IMR-90 (cell line): Measurements from ENCODE around the gene FAM234B. TPM values are rescaled to one million over a fixed set of nuclear protein-coding genes. Genes with fewer than 3 reads are reported as not detected.

Experiments used
- ATAC-seq: fragments of 200-7000 bp; cut with Tn5 transposase; 2 replicates; pipeline ENCODE4 v1.9.1; 2020; ENCODE audit warnings: low read depth, mild to moderate bottlenecking, moderate library complexity
- BruUV-seq: library from RNA; stranded (reverse); fragments of 400-500 nt; replicated peaks from 2 replicates; lab custom pipeline; 2021; lab: Mats Ljungman, UMichigan
- CTCF ChIA-PET: fragments of 300-600 bp; formaldehyde crosslinking; extraction: SDS; loops from one replicate; lab custom pipeline; 2021; ENCODE audit warnings: antibody characterized with exemption; lab: Yijun Ruan, JAX
- POLR2A ChIA-PET: fragments of 300-600 bp; sonication (Branson Sonifier 250); formaldehyde crosslinking; loops from one replicate; lab custom pipeline; 2022; ENCODE audit warnings: antibody characterized with exemption; ENCODE audit not compliant: unreplicated experiment; lab: Charles Lee
- DNase-seq: peaks from one replicate; pipeline ENCODE4 v3.0.0; 2013
- H2AFZ ChIP-seq: replicated peaks from 2 replicates; pipeline ENCODE3; 2013; ENCODE audit warnings: low read length, mild to moderate bottlenecking; ENCODE audit not compliant: poor library complexity
- H2AK5ac ChIP-seq: 2 replicates; pipeline ENCODE4 v1.6.1; 2013; ENCODE audit warnings: low read depth, low read length, inconsistent platforms
- H2AK9ac ChIP-seq: replicated peaks from 2 replicates; pipeline ENCODE3; 2013; ENCODE audit warnings: mild to moderate bottlenecking, low read depth, low read length, moderate library complexity; ENCODE audit not compliant: poor library complexity
- H2BK120ac ChIP-seq: 2 replicates; pipeline ENCODE4 v1.6.1; 2013; ENCODE audit warnings: low read depth, low read length, inconsistent platforms
- H2BK15ac ChIP-seq: 3 replicates; pipeline ENCODE4 v1.6.1; 2013; ENCODE audit warnings: low read depth, low read length, inconsistent platforms
- H2BK20ac ChIP-seq: 2 replicates; pipeline ENCODE4 v1.6.1; 2013; ENCODE audit warnings: low read depth, mild to moderate bottlenecking, inconsistent platforms, low read length, moderate library complexity
- H2BK5ac ChIP-seq: 2 replicates; pipeline ENCODE4 v1.6.1; 2013; ENCODE audit warnings: mild to moderate bottlenecking, low read depth, low read length, inconsistent platforms; ENCODE audit not compliant: poor library complexity, severe bottlenecking
- H3K14ac ChIP-seq: replicated peaks from 2 replicates; pipeline ENCODE4 v1.6.1; 2013; ENCODE audit warnings: low read depth, low read length, inconsistent platforms
- H3K18ac ChIP-seq: 2 replicates; pipeline ENCODE4 v1.6.1; 2013; ENCODE audit warnings: low read depth, low read length, control low read depth
- H3K23ac ChIP-seq: 2 replicates; pipeline ENCODE4 v1.6.1; 2013; ENCODE audit warnings: low read depth, low read length, inconsistent platforms
- H3K27ac ChIP-seq: 2 replicates; pipeline ENCODE4 v1.5.1; 2013; ENCODE audit warnings: mild to moderate bottlenecking, control low read depth, low read length; ENCODE audit not compliant: insufficient read depth
- H3K27me3 ChIP-seq: 2 replicates; pipeline ENCODE4 v1.6.1; 2013; ENCODE audit warnings: low read length; ENCODE audit not compliant: control insufficient read depth, insufficient read depth
- H3K36me3 ChIP-seq: 2 replicates; pipeline ENCODE4 v1.6.1; 2013; ENCODE audit warnings: low read length, mixed read lengths; ENCODE audit not compliant: control insufficient read depth, insufficient read depth
- H3K4ac ChIP-seq: 2 replicates; pipeline ENCODE4 v1.6.1; 2013; ENCODE audit warnings: low read depth, low read length, inconsistent platforms
- H3K4me1 ChIP-seq: 2 replicates; pipeline ENCODE4 v1.6.1; 2013; ENCODE audit warnings: low read length, mixed read lengths; ENCODE audit not compliant: control insufficient read depth, insufficient read depth
- H3K4me2 ChIP-seq: 2 replicates; pipeline ENCODE4 v1.6.1; 2013; ENCODE audit warnings: low read depth, mild to moderate bottlenecking, control low read depth, low read length, moderate library complexity
- H3K4me3 ChIP-seq: 2 replicates; pipeline ENCODE4 v1.5.1; 2013; ENCODE audit warnings: low read depth, mild to moderate bottlenecking, control low read depth, low read length, moderate library complexity; ENCODE audit not compliant: insufficient read depth
- H3K56ac ChIP-seq: 2 replicates; pipeline ENCODE4 v1.6.1; 2013; ENCODE audit warnings: low read length, inconsistent platforms; ENCODE audit not compliant: insufficient read depth; ENCODE audit errors: extremely low read depth
- H3K79me1 ChIP-seq, 2 experiments: 2 replicates each; pipeline ENCODE4 v1.6.1; 2013; ENCODE audit warnings: low read length in 2 of 2, inconsistent platforms in 1 of 2, low read depth in 1 of 2
- H3K9ac ChIP-seq: 2 replicates; pipeline ENCODE4 v1.6.1; 2013; ENCODE audit warnings: low read depth, low read length, control low read depth
- H3K9me1 ChIP-seq: 2 replicates; pipeline ENCODE4 v1.6.1; 2013; ENCODE audit warnings: low read length, inconsistent platforms; ENCODE audit not compliant: insufficient read depth
- H3K9me3 ChIP-seq: 2 replicates; pipeline ENCODE4 v1.6.1; 2013; ENCODE audit warnings: low read length; ENCODE audit not compliant: control insufficient read depth, insufficient read depth
- H4K20me1 ChIP-seq: 2 replicates; pipeline ENCODE4 v1.6.1; 2013; ENCODE audit warnings: low read length, inconsistent platforms; ENCODE audit not compliant: insufficient read depth
- H4K5ac ChIP-seq: 2 replicates; pipeline ENCODE4 v1.6.1; 2013; ENCODE audit warnings: mild to moderate bottlenecking, low read depth, low read length, control low read depth
- H4K8ac ChIP-seq, 2 experiments: 2 replicates each; pipeline ENCODE4 v1.6.1; 2013; ENCODE audit warnings: low read depth in 2 of 2, low read length in 2 of 2, control low read depth in 1 of 2, inconsistent platforms in 1 of 2
- H4K91ac ChIP-seq: 2 replicates; pipeline ENCODE4 v1.6.1; 2013; ENCODE audit warnings: low read depth, low read length, inconsistent platforms; ENCODE audit not compliant: insufficient read depth
- BHLHE40 ChIP-seq: fragments of 150-350 bp; IDR thresholded peaks from 2 replicates; pipeline ENCODE4 v1.6.1; 2016; ENCODE audit warnings: mild to moderate bottlenecking, low read depth, low read length
- CEBPB ChIP-seq: IDR thresholded peaks from 2 replicates; pipeline ENCODE4 v1.6.1; 2012; ENCODE audit warnings: low read depth, low read length, improper control_type of control experiment
- CHD1 ChIP-seq: IDR thresholded peaks from 2 replicates; pipeline ENCODE4 v1.6.1; 2012; ENCODE audit warnings: low read depth, low read length, improper control_type of control experiment
- ELK1 ChIP-seq: fragments of 150-350 bp; IDR thresholded peaks from 2 replicates; pipeline ENCODE4 v1.6.1; 2016; ENCODE audit warnings: low read depth, mild to moderate bottlenecking, low read length, moderate library complexity, borderline replicate concordance
- FOS ChIP-seq: fragments of 150-350 bp; IDR thresholded peaks from 2 replicates; pipeline ENCODE4 v1.6.1; 2016; ENCODE audit warnings: low read depth, low read length
- MAFK ChIP-seq: IDR thresholded peaks from 2 replicates; pipeline ENCODE4 v1.6.1; 2012; ENCODE audit warnings: low read depth, low read length, improper control_type of control experiment
- MAZ ChIP-seq: IDR thresholded peaks from 2 replicates; pipeline ENCODE4 v1.6.1; 2012; ENCODE audit warnings: low read depth, mild to moderate bottlenecking, low read length, improper control_type of control experiment, moderate library complexity, borderline replicate concordance
- MXI1 ChIP-seq: IDR thresholded peaks from 2 replicates; pipeline ENCODE4 v1.6.1; 2012; ENCODE audit warnings: low read depth, mild to moderate bottlenecking, low read length, moderate library complexity, borderline replicate concordance
- NFE2L2 ChIP-seq: fragments of 150-350 bp; IDR thresholded peaks from 2 replicates; pipeline ENCODE4 v1.6.1; 2016; ENCODE audit warnings: low read depth, mild to moderate bottlenecking, low read length
- POLR2A ChIP-seq: IDR thresholded peaks from 2 replicates; pipeline ENCODE4 v1.6.1; 2012; ENCODE audit warnings: mild to moderate bottlenecking, low read depth, low read length
- RAD21 ChIP-seq: IDR thresholded peaks from 2 replicates; pipeline ENCODE4 v1.6.1; 2012; ENCODE audit warnings: low read length, improper control_type of control experiment
- RCOR1 ChIP-seq: IDR thresholded peaks from 2 replicates; pipeline ENCODE4 v1.6.1; 2012; ENCODE audit warnings: mild to moderate bottlenecking, low read length, improper control_type of control experiment; ENCODE audit not compliant: insufficient replicate concordance
- RFX5 ChIP-seq: IDR thresholded peaks from 2 replicates; pipeline ENCODE4 v1.8.0; 2012; ENCODE audit warnings: low read depth, mild to moderate bottlenecking, low read length, moderate library complexity
- SMC3 ChIP-seq: fragments of 150-350 bp; IDR thresholded peaks from 2 replicates; pipeline ENCODE4 v1.6.1; 2016; ENCODE audit warnings: low read depth, mild to moderate bottlenecking, antibody characterized with exemption, low read length, moderate library complexity
- USF2 ChIP-seq: fragments of 150-350 bp; IDR thresholded peaks from 2 replicates; pipeline ENCODE4 v1.6.1; 2017; ENCODE audit warnings: mild to moderate bottlenecking, antibody characterized with exemption, low read length, low read depth
- WGBS, 2 experiments: methylation state at CpG; one replicate each; pipeline versions ENCODE4 v1.1.5 to v1.1.7; 2013; ENCODE audit warnings: missing lambda C conversion rate in 2 of 2; ENCODE audit not compliant: insufficient read length in 1 of 2; ENCODE audit errors: extremely low coverage in 2 of 2; 5-methylcytosine and 5-hydroxymethylcytosine counted together
- dilution Hi-C: fragments of 300-500 bp; cut with HindIII; formaldehyde crosslinking; loops from one replicate; pipeline ENCODE4 v1.14.3; 2018; ENCODE audit warnings: low sequenced_read_pairs; ENCODE audit not compliant: unreplicated experiment
- in situ Hi-C: fragments of 300-500 bp; cut with MboI; formaldehyde crosslinking; loops from 3 replicates; pipeline ENCODE4 v1.14.3; 2019; ENCODE audit warnings: low sequenced_read_pairs, inconsistent platforms, mixed read lengths
- intact Hi-C: fragments of 100-400 bp; cut with micrococcal nuclease; formaldehyde crosslinking; loops from 2 replicates; pipeline ENCODE4 v1.10.0; 2022
- polyA plus RNA-seq, 3 experiments: library from polyadenylated mRNA; depleted of rRNA; stranded (reverse); fragments of >200 nt; gene quantifications; 2 replicates each; pipeline ENCODE4 v1.2.3, GENCODE V29; 2012; ENCODE audit warnings: low replicate concordance in 1 of 3
- total RNA-seq: library from RNA; depleted of rRNA; stranded (reverse); fragments of >200 nt; gene quantifications from 2 replicates; pipeline ENCODE4 v1.2.3, GENCODE V29; 2012
- TF ChIP-seq, protein P1 (sequence below): conservative IDR thresholded peaks from 2 replicates; pipeline ENCODE4 v1.5.1; 2012; ENCODE audit warnings: mild to moderate bottlenecking, low read depth, low read length, improper control_type of control experiment

The FAM234B gene
- total and polyA plus RNA-seq, 2 of the 4 experiments (the other 2 are of a cell fraction): 3.6 to 8.6 TPM

GRCh38 chr12:13106666-13107065 is 62.5 kb downstream of the FAM234B start:
- POLR2A ChIA-PET: no interaction called here
- in situ Hi-C loops: no loop called here
- CTCF ChIA-PET: interaction anchor here (1.0 kb wide), 1 partner anchor 106 kb away, joined by 3 read pairs; no protein-coding TSS in a partner anchor

More at GRCh38 chr12:13106666-13107065, 62.5 kb downstream of the FAM234B start:
- dilution Hi-C loops (no loop called here), intact Hi-C loops (no loop called here)
- no peaks in the 10 kb centered on the region for H3K36me3 ChIP-seq
- no peak overlapping the region for H3K4me3 ChIP-seq
- no TSS peak for BruUV-seq
- DNase-seq (no peak), ATAC-seq (no peak)
- no peak overlapping the region for H3K4me2 ChIP-seq
- no peak overlapping the region for H2BK5ac ChIP-seq
- no peaks in the 10 kb centered on the region; the same call in 1 of the 2 replicates for H3K9me3 ChIP-seq
- no peak overlapping the region for H2AK5ac ChIP-seq
- H4K91ac ChIP-seq: no peak overlapping the region
- TF ChIP-seq FOS (no peak), CEBPB (no peak), NFE2L2 (no peak), MAZ (no peak), RCOR1 (no peak), USF2 (no peak), MXI1 (no peak), POLR2A (no peak), RFX5 (no peak), SMC3 (no peak), CHD1 (no peak), RAD21 (no peak), BHLHE40 (no peak), MAFK (no peak), ELK1 (no peak)
- TF ChIP-seq, protein P1, sequence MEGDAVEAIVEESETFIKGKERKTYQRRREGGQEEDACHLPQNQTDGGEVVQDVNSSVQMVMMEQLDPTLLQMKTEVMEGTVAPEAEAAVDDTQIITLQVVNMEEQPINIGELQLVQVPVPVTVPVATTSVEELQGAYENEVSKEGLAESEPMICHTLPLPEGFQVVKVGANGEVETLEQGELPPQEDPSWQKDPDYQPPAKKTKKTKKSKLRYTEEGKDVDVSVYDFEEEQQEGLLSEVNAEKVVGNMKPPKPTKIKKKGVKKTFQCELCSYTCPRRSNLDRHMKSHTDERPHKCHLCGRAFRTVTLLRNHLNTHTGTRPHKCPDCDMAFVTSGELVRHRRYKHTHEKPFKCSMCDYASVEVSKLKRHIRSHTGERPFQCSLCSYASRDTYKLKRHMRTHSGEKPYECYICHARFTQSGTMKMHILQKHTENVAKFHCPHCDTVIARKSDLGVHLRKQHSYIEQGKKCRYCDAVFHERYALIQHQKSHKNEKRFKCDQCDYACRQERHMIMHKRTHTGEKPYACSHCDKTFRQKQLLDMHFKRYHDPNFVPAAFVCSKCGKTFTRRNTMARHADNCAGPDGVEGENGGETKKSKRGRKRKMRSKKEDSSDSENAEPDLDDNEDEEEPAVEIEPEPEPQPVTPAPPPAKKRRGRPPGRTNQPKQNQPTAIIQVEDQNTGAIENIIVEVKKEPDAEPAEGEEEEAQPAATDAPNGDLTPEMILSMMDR: no peak
- H3K4ac ChIP-seq: no peak overlapping the region
- no peak overlapping the region for H3K9ac ChIP-seq
- peaks cover 12% of the 10 kb centered on the region for H3K4me1 ChIP-seq
- H2AK9ac ChIP-seq: no peak overlapping the region
- no peaks in the 10 kb centered on the region for H4K20me1 ChIP-seq
- H2AFZ ChIP-seq: no peak overlapping the region
- no CpG with 5 or more reads among the region's 1 CpG for WGBS, 2 experiments
- peaks cover 0 to 3% of the 10 kb centered on the region in 2 experiments; a peak in 1 of 4 replicates for H3K79me1 ChIP-seq
- H3K18ac ChIP-seq: no peak overlapping the region
- no peak overlapping the region for H2BK20ac ChIP-seq
- H3K14ac ChIP-seq: no peak overlapping the region
- no peak overlapping the region for H3K56ac ChIP-seq
- no peak overlapping the region for H4K5ac ChIP-seq
- H3K23ac ChIP-seq: no peak overlapping the region
- H3K27me3 ChIP-seq: no peaks in the 10 kb centered on the region
- H3K27ac ChIP-seq: no peak overlapping the region
- H2BK15ac ChIP-seq: no peak overlapping the region
- H4K8ac ChIP-seq: no peak overlapping the region
- H3K9me1 ChIP-seq: peaks cover 10% of the 10 kb centered on the region
- H2BK120ac ChIP-seq: no peak overlapping the region
